ENCODE measurements around the gene SPAG8. TPM values are rescaled to one million over a fixed set of nuclear protein-coding genes. Genes with fewer than 3 reads are reported as not detected.

SPAG8 gene
- total and polyA plus RNA-seq, 2 donors (not counting 1 experiment from before 2014, with no cell fraction given): 2.0 to 5.4 TPM

GRCh38 chr9:35840881-35841644, 29.0 kb upstream of the SPAG8 start:
- no peak overlapping the region for H3K4me3 ChIP-seq (ENCODE audit: control extremely low read depth in 1 of 5, extremely low read depth in 1 of 5, insufficient read depth in 1 of 5, low read depth in 2 of 5, low read length in 4 of 5)
- POLR2A ChIA-PET: no interaction called here
- 99% methylated on average over 13 of the region's 15 CpGs for WGBS (ENCODE audit: insufficient coverage)
- no peak for DNase-seq
- H4K20me1 ChIP-seq (ENCODE audit: control insufficient read depth, insufficient read depth, low read length, poor library complexity, severe bottlenecking): no peaks in the 10 kb centered on the region
- no peak for ATAC-seq (ENCODE audit: low read depth)
- H3K4me2 ChIP-seq (replicated peaks; ENCODE audit: low read depth, low read length, poor library complexity, severe bottlenecking): no peak overlapping the region
- no peaks in the 10 kb centered on the region for H3K9me3 Mint-ChIP-seq (ENCODE audit: insufficient read depth)
- peaks cover 3% of the 10 kb centered on the region for H3K79me2 ChIP-seq (ENCODE audit: control insufficient read depth, insufficient read depth, low read length)
- TF ChIP-seq EZH2 (IDR thresholded peaks at IDR 0.05; ENCODE audit: borderline replicate concordance, insufficient read depth, low read depth, low read length, poor library complexity, severe bottlenecking) (no peak), CTCF (IDR thresholded peaks at IDR 0.05) (no peak)
- H3K27me3 Mint-ChIP-seq: no peaks in the 10 kb centered on the region
- no peaks in the 10 kb centered on the region for H3K36me3 ChIP-seq (replicated peaks in 1 of 2; ENCODE audit: control extremely low read depth in 1 of 2, control insufficient read depth in 1 of 2, extremely low read depth in 1 of 2, insufficient read depth in 2 of 2, low read length in 1 of 2)
- intact Hi-C loops (cut with micrococcal nuclease): no loop called here
- no peak overlapping the region for H3K9ac ChIP-seq (ENCODE audit: low read length)
- CTCF ChIA-PET: interaction anchor here (0.7 to 7.4 kb wide), 5 partner anchors 14 to 172 kb away, joined by 3 to 54 read pairs (median 3); partner anchors contain the start of genes FAM221B and TMEM8B
- peaks cover 50% of the 10 kb centered on the region for H3K4me1 Mint-ChIP-seq
- H3K9me3 ChIP-seq (ENCODE audit: control extremely low read depth in 1 of 3, control insufficient read depth in 2 of 3, insufficient read depth in 1 of 3, low read length in 2 of 3): no peaks in the 10 kb centered on the region
- H3K4me3 Mint-ChIP-seq: no peak overlapping the region
- no peak overlapping the region for H3K27ac Mint-ChIP-seq
- peaks cover 46 to 55% of the 10 kb centered on the region in 2 donors for H3K4me1 ChIP-seq (ENCODE audit: control insufficient read depth in 2 of 2, insufficient read depth in 2 of 2, low read length in 2 of 2)
- no peak overlapping the region for H3K27ac ChIP-seq (ENCODE audit: low read length in 2 of 2)
- H3K27me3 ChIP-seq (replicated peaks in 1 of 4; ENCODE audit: control extremely low read depth in 1 of 4, control insufficient read depth in 3 of 4, insufficient read depth in 4 of 4, low read length in 3 of 4): no peaks in the 10 kb centered on the region
- no peak overlapping the region for H2AFZ ChIP-seq (ENCODE audit: insufficient read depth, low read depth, low read length, poor library complexity, severe bottlenecking)

GRCh38 chr9:35839926-35840325, 27.9 kb upstream of the SPAG8 start:
- TF ChIP-seq CTCF (IDR thresholded peaks at IDR 0.05): no peak
- no peak for TF ChIP-seq EZH2 (IDR thresholded peaks at IDR 0.05; ENCODE audit: borderline replicate concordance, insufficient read depth, low read depth, low read length, poor library complexity, severe bottlenecking)
- peak; percentile 39 for ATAC-seq (ENCODE audit: low read depth)
- H3K27me3 ChIP-seq (replicated peaks in 1 of 4; ENCODE audit: control extremely low read depth in 1 of 4, control insufficient read depth in 3 of 4, insufficient read depth in 4 of 4, low read length in 3 of 4): no peaks in the 10 kb centered on the region
- ChIA-PET POLR2A (no interaction called here), CTCF (interaction anchor here (0.8 to 7.4 kb wide), 5 partner anchors 13 to 104 kb away, joined by 3 to 54 read pairs (median 5); partner anchors contain the start of genes FAM221B and TMEM8B)
- H3K36me3 ChIP-seq (replicated peaks in 1 of 2; ENCODE audit: control extremely low read depth in 1 of 2, control insufficient read depth in 1 of 2, extremely low read depth in 1 of 2, insufficient read depth in 2 of 2, low read length in 1 of 2): no peaks in the 10 kb centered on the region
- H3K79me2 ChIP-seq (ENCODE audit: control insufficient read depth, insufficient read depth, low read length): peaks cover 3% of the 10 kb centered on the region
- intact Hi-C loops (cut with micrococcal nuclease): no loop called here
- no peak overlapping the region for H3K9ac ChIP-seq (ENCODE audit: low read length)
- WGBS (ENCODE audit: insufficient coverage): 22% methylated on average over 5 of the region's 5 CpGs
- H4K20me1 ChIP-seq (ENCODE audit: control insufficient read depth, insufficient read depth, low read length, poor library complexity, severe bottlenecking): no peaks in the 10 kb centered on the region
- peak; percentile 41 for DNase-seq
- H3K4me2 ChIP-seq (replicated peaks; ENCODE audit: low read depth, low read length, poor library complexity, severe bottlenecking): no peak overlapping the region
- H3K4me3 ChIP-seq (ENCODE audit: control extremely low read depth in 1 of 5, extremely low read depth in 1 of 5, insufficient read depth in 1 of 5, low read depth in 2 of 5, low read length in 4 of 5): no peak overlapping the region
- H3K9me3 ChIP-seq (ENCODE audit: control extremely low read depth in 1 of 3, control insufficient read depth in 2 of 3, insufficient read depth in 1 of 3, low read length in 2 of 3): no peaks in the 10 kb centered on the region
- Mint-ChIP-seq H3K27me3 (no peaks in the 10 kb centered on the region), H3K4me3 (no peak overlapping the region), H3K27ac (no peak overlapping the region), H3K9me3 (ENCODE audit: insufficient read depth) (no peaks in the 10 kb centered on the region), H3K4me1 (peaks cover 49% of the 10 kb centered on the region)
- H3K4me1 ChIP-seq (ENCODE audit: control insufficient read depth in 2 of 2, insufficient read depth in 2 of 2, low read length in 2 of 2): peaks cover 38 to 52% of the 10 kb centered on the region in 2 donors
- no peak overlapping the region for H2AFZ ChIP-seq (ENCODE audit: insufficient read depth, low read depth, low read length, poor library complexity, severe bottlenecking)
- no peak overlapping the region for H3K27ac ChIP-seq (ENCODE audit: low read length in 2 of 2)

Data from B cell (primary cell).